SK-N-SH (cell line): ENCODE data around the gene THSD7A. TPM values are rescaled to one million over a fixed set of nuclear protein-coding genes. Genes with fewer than 3 reads are reported as not detected.

Source experiments
- CTCF ChIA-PET: fragments of 300-600, 350-600 bp; formaldehyde crosslinking; extraction: SDS; loops from one replicate; lab custom pipeline; 2021; lab: Yijun Ruan, JAX
- POLR2A ChIA-PET: fragments of 350-600 bp; sonication (Branson Sonifier 250); formaldehyde crosslinking; extraction: SDS; loops from one replicate; lab custom pipeline; 2020; ENCODE audit warnings: antibody characterized with exemption, inconsistent platforms; lab: Yijun Ruan, JAX
- DNase-seq: peaks from one replicate; pipeline ENCODE4 v3.0.0; 2012
- H2AFZ ChIP-seq: fragments of 200-600 bp; sonication (generic); 2 replicates; pipeline ENCODE4 v1.8.1; 2016; ENCODE audit warnings: antibody characterized with exemption, mild to moderate bottlenecking, low read depth
- H3F3A ChIP-seq: fragments of 200-600 bp; sonication (generic); replicated peaks from 2 replicates; pipeline ENCODE3; 2016; ENCODE audit warnings: antibody characterized with exemption, mild to moderate bottlenecking; ENCODE audit not compliant: insufficient read depth
- H3K27ac ChIP-seq, 2 experiments: fragments of 200-500 bp in 1 of 2; fragments of 200-600 bp in 1 of 2; sonication (Bioruptor generic) in 1 of 2; sonication (generic), shearing (Covaris generic) in 1 of 2; 2 replicates each; pipeline versions ENCODE4 v1.5.1 to v1.6.1; 2014 to 2016; ENCODE audit warnings: low read depth in 2 of 2, inconsistent platforms in 1 of 2, low read length in 1 of 2, mild to moderate bottlenecking in 1 of 2, mixed read lengths in 1 of 2
- H3K27me3 ChIP-seq: fragments of 200-600 bp; sonication (generic), shearing (Covaris generic); 2 replicates; pipeline ENCODE4 v1.6.1; 2016; ENCODE audit warnings: mixed run types; ENCODE audit not compliant: insufficient read depth
- H3K36me3 ChIP-seq, 2 experiments: fragments of 200-500 bp in 1 of 2; fragments of 200-600 bp in 1 of 2; sonication (Bioruptor generic) in 1 of 2; sonication (generic) in 1 of 2; replicated peaks in 1 of 2; 2 replicates each; pipeline versions ENCODE3 to v1.5.1; 2014 to 2016; ENCODE audit warnings: low read length in 1 of 2, mild to moderate bottlenecking in 1 of 2; ENCODE audit not compliant: insufficient read depth in 2 of 2, control insufficient read depth in 1 of 2
- H3K4me1 ChIP-seq, 2 experiments: fragments of 200-500 bp in 1 of 2; fragments of 200-600 bp in 1 of 2; sonication (Bioruptor generic) in 1 of 2; sonication (generic), shearing (Covaris generic) in 1 of 2; 2 replicates each; pipeline versions ENCODE4 v1.5.1 to v1.6.1; 2014 to 2016; ENCODE audit warnings: low read depth in 1 of 2, low read length in 1 of 2, mixed run types in 1 of 2; ENCODE audit not compliant: insufficient read depth in 2 of 2, control insufficient read depth in 1 of 2
- H3K4me2 ChIP-seq: fragments of 200-600 bp; sonication (generic), shearing (Covaris generic); 2 replicates; pipeline ENCODE4 v1.6.1; 2017; ENCODE audit warnings: mixed run types
- H3K4me3 ChIP-seq, 2 experiments: fragments of 200-500 bp in 1 of 2; fragments of 200-600 bp in 1 of 2; sonication (Bioruptor generic) in 1 of 2; sonication (generic), shearing (Covaris generic) in 1 of 2; 2 replicates each; pipeline versions ENCODE4 v1.5.1 to v1.8.1; 2014 to 2016; ENCODE audit warnings: low read depth in 2 of 2, inconsistent platforms in 1 of 2, low read length in 1 of 2, mild to moderate bottlenecking in 1 of 2, mixed read lengths in 1 of 2, moderate library complexity in 1 of 2
- H3K79me2 ChIP-seq: fragments of 200-600 bp; sonication (generic); 2 replicates; pipeline ENCODE4 v1.8.1; 2017; ENCODE audit warnings: mild to moderate bottlenecking; ENCODE audit not compliant: insufficient read depth
- H3K9ac ChIP-seq: fragments of 200-600 bp; sonication (generic); 2 replicates; pipeline ENCODE4 v1.6.1; 2017; ENCODE audit warnings: mixed run types
- H3K9me2 ChIP-seq: fragments of 200-600 bp; sonication (generic); 2 replicates; pipeline ENCODE4 v1.6.1; 2017; ENCODE audit warnings: mixed run types
- H3K9me3 ChIP-seq: fragments of 200-600 bp; sonication (generic); 2 replicates; pipeline ENCODE4 v1.6.1; 2017; ENCODE audit warnings: mixed run types, mild to moderate bottlenecking, moderate library complexity
- H4K20me1 ChIP-seq: fragments of 200-600 bp; sonication (generic); 2 replicates; pipeline ENCODE4 v1.6.1; 2017; ENCODE audit warnings: mild to moderate bottlenecking, mixed run types; ENCODE audit not compliant: insufficient read depth
- CHD2 ChIP-seq: fragments of 150-350 bp; IDR thresholded peaks from 2 replicates; pipeline ENCODE4 v1.6.1; 2018; ENCODE audit warnings: low read length; ENCODE audit not compliant: partially characterized antibody
- EZH2phosphoT487 ChIP-seq: fragments of 200-600 bp; sonication (generic); IDR thresholded peaks from 2 replicates; pipeline ENCODE4 v1.6.1; 2017; ENCODE audit warnings: low read depth, mixed run types, mild to moderate bottlenecking, antibody characterized with exemption, moderate library complexity, borderline replicate concordance
- FOSL2 ChIP-seq: IDR thresholded peaks from 2 replicates; pipeline ENCODE4 v1.4.0; 2012; ENCODE audit warnings: low read depth, mild to moderate bottlenecking, moderate library complexity, borderline replicate concordance
- FOXJ3 ChIP-seq: sonication (generic); formaldehyde crosslinking; IDR thresholded peaks from 2 replicates; pipeline ENCODE4 v1.5.1; 2020; ENCODE audit warnings: mild to moderate bottlenecking, missing genetic modification reagents
- FOXM1 ChIP-seq: IDR thresholded peaks from 2 replicates; pipeline ENCODE4 v1.4.0; 2012; ENCODE audit warnings: low read depth, mild to moderate bottlenecking
- GATA2 ChIP-seq: sonication (generic); formaldehyde crosslinking; IDR thresholded peaks from 2 replicates; pipeline ENCODE4 v1.5.0; 2020; ENCODE audit warnings: mild to moderate bottlenecking, missing genetic modification reagents
- JUND ChIP-seq: IDR thresholded peaks from 2 replicates; pipeline ENCODE4 v1.4.0; 2012
- MEF2A ChIP-seq: IDR thresholded peaks from 2 replicates; pipeline ENCODE4 v1.4.0; 2012; ENCODE audit warnings: low read depth, borderline replicate concordance
- NRF1 ChIP-seq: IDR thresholded peaks from 2 replicates; pipeline ENCODE4 v1.6.1; 2012; ENCODE audit warnings: low read depth, mild to moderate bottlenecking, low read length
- PBX3 ChIP-seq: IDR thresholded peaks from 2 replicates; pipeline ENCODE4; 2012
- POLR2AphosphoS5 ChIP-seq: IDR thresholded peaks from 2 replicates; pipeline ENCODE4 v1.6.1; 2012; ENCODE audit warnings: low read depth, low read length
- RFX5 ChIP-seq: IDR thresholded peaks from 2 replicates; pipeline ENCODE4 v1.6.1; 2012; ENCODE audit warnings: mild to moderate bottlenecking, improper control_type of control experiment, low read length
- SMC3 ChIP-seq: IDR thresholded peaks from 2 replicates; pipeline ENCODE4 v1.6.1; 2012; ENCODE audit warnings: low read depth, low read length, improper control_type of control experiment
- TAF1 ChIP-seq: IDR thresholded peaks from 2 replicates; pipeline ENCODE4 v1.6.1; 2012; ENCODE audit warnings: low read depth, mild to moderate bottlenecking, low read length, moderate library complexity, borderline replicate concordance
- USF1 ChIP-seq: IDR thresholded peaks from 2 replicates; pipeline ENCODE4 v1.4.0; 2012; ENCODE audit warnings: low read depth, borderline replicate concordance
- ZBTB33 ChIP-seq: IDR thresholded peaks from 2 replicates; pipeline ENCODE4 v1.4.0; 2012; ENCODE audit warnings: low read depth, borderline replicate concordance
- WGBS: methylation state at CpG from one replicate; pipeline ENCODE4 v1.1.6; 2017; ENCODE audit warnings: low lambda C conversion rate; 5-methylcytosine and 5-hydroxymethylcytosine counted together
- polyA plus RNA-seq, 3 experiments: library from polyadenylated mRNA; depleted of rRNA; stranded (reverse); fragments of >200 nt; gene quantifications; 2 replicates each; pipeline ENCODE4 v1.2.3, GENCODE V29; 2012
- TF ChIP-seq, protein P1 (sequence below): fragments of 150-350 bp; IDR thresholded peaks from 2 replicates; pipeline ENCODE4 v1.6.1; 2017; ENCODE audit warnings: antibody characterized with exemption, low read length, low read depth, borderline replicate concordance

The THSD7A gene
- polyA plus RNA-seq, 1 of the 3 experiments (the other 2 are of a cell fraction) = 0.16 TPM

- H3K27me3 ChIP-seq = no peaks in the 10 kb centered on the region
- no peaks in the 10 kb centered on the region for H3F3A ChIP-seq
- peaks cover 0 to 3% of the 10 kb centered on the region in 2 experiments; a peak in 2 of 4 replicates for H3K4me1 ChIP-seq
- H3K36me3 ChIP-seq = peaks cover 0 to 7% of the 10 kb centered on the region in 2 experiments
- no peaks in the 10 kb centered on the region for H3K9me2 ChIP-seq
- H3K9ac ChIP-seq = no peak overlapping the region
- no peak overlapping the region for H3K4me2 ChIP-seq
- H3K79me2 ChIP-seq = no peaks in the 10 kb centered on the region
- WGBS = 42% methylated on average over 2 of the region's 2 CpGs
- ChIA-PET POLR2A (no interaction called here), CTCF (interaction anchor here (1.3 kb wide), 1 partner anchor 14 kb away, joined by 3 read pairs; no protein-coding TSS in a partner anchor)
- no peaks in the 10 kb centered on the region for H4K20me1 ChIP-seq
- H3K27ac ChIP-seq = no peak overlapping the region; a peak in 1 of 4 replicates
- no peak for DNase-seq
- H3K9me3 ChIP-seq = no peaks in the 10 kb centered on the region
- TF ChIP-seq FOXJ3 (CRISPR knock-in tag) (no peak), CHD2 (no peak), USF1 (no peak), SMC3 (no peak), RFX5 (no peak), FOXM1 (no peak), GATA2 (no peak), POLR2AphosphoS5 (no peak), TAF1 (no peak), JUND (no peak), FOSL2 (no peak), NRF1 (no peak), EZH2phosphoT487 (no peak), ZBTB33 (no peak), MEF2A (no peak), PBX3 (no peak)
- TF ChIP-seq, protein P1, sequence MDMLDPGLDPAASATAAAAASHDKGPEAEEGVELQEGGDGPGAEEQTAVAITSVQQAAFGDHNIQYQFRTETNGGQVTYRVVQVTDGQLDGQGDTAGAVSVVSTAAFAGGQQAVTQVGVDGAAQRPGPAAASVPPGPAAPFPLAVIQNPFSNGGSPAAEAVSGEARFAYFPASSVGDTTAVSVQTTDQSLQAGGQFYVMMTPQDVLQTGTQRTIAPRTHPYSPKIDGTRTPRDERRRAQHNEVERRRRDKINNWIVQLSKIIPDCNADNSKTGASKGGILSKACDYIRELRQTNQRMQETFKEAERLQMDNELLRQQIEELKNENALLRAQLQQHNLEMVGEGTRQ = no peak
- TF ChIP-seq, all 33 proteins: peak for 0
- Histone ChIP-seq H3K4me3 (no peak overlapping the region), H2AFZ (no peak overlapping the region)
Measured at GRCh38 chr7:11615174-11615573, 216.8 kb downstream of the THSD7A start.
